HG02852 (cell line): ENCODE data around the gene KLF1.
A peak's percentile ranks its signal among the peaks of the same experiment; 100 is the strongest.
"Not testable (repeated sequence)": the region's sequence is repeated elsewhere in the genome, so short reads cannot be mapped to it uniquely, and the experiment has no call there.

Experiments used
- ATAC-seq: cut with Tn5 transposase; IDR thresholded peaks from one replicate; pipeline ENCODE4 v1.9.1; 2021; ENCODE audit warnings: mild to moderate bottlenecking, moderate library complexity; ENCODE audit not compliant: unreplicated experiment

Gene KLF1

DNA sequence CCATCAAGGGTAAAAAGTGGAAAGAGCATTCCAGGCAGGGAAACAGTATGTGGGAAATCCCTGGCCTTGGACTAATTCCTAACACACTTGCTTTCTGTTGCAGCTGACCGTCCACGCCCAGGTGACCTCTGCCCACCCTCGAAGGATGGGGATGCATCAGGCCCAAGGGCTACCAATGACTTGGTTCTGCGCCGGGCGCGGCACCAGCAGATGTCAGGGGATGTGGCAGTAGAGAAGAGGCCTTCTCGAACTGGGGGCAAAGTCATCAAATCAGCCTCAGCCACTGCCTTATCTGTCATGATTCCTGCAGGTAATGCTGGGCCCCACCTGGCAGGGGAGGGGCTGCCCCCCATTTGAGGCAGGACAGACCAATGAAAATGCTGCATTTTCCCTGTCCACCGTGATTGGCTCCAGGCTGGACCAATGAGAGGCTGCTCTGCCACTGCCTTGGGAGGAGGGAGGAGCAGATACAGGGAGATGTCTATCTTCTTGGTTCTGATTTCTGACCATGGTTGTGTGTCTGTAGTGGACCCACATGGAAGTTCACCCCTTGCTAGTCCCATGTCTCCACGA is 18.4 kb downstream of the KLF1 start:
- ATAC-seq, result no peak

DNA sequence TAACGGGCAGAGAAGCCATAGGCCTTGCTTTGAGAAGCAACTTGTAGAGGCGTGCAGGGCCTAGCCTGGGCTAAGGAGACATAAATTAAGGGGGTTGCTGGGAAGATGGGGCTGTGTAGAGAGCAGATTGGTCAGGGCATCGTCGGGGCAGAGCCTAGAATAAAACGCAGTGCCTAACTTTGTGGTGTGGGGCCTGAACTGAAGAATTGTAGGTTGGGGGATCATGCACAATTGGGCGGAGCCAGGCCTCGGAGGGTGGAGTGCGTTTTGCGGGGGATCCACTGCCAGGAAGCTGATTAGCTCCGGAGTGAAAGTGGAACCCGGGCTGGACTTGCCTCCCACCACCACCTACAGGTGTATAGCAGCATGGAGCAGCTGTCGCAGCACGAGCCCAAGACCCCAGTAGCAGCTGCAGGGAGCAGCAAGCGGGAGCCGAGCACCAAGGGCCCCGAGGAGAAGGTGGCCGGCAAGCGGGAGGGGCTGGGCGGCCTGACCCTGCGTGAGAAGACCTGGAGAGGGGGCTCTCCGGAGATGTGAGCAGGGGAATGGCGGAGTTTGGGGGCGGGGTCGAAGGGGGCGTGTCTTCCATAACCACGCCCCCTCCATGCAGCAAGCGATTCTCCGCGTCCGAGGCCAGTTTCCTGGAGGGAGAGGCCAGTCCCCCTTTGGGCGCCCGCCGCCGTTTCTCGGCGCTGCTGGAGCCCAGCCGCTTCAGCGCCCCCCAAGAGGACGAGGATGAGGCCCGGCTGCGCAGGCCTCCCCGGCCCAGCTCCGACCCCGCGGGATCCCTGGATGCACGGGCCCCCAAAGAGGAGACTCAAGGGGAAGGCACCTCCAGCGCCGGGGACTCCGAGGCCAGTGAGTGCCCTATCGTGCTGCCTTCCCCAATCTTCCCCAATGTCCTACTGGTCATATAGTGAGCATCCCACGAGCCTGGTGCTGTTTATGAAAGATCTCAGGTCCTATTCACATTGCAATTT is 19.6 kb downstream of the KLF1 start:
- ATAC-seq, result no peak

GRCh38 chr19:12866416-12867119 is 20.4 kb downstream of the KLF1 start:
- ATAC-seq, result no peak

DNA sequence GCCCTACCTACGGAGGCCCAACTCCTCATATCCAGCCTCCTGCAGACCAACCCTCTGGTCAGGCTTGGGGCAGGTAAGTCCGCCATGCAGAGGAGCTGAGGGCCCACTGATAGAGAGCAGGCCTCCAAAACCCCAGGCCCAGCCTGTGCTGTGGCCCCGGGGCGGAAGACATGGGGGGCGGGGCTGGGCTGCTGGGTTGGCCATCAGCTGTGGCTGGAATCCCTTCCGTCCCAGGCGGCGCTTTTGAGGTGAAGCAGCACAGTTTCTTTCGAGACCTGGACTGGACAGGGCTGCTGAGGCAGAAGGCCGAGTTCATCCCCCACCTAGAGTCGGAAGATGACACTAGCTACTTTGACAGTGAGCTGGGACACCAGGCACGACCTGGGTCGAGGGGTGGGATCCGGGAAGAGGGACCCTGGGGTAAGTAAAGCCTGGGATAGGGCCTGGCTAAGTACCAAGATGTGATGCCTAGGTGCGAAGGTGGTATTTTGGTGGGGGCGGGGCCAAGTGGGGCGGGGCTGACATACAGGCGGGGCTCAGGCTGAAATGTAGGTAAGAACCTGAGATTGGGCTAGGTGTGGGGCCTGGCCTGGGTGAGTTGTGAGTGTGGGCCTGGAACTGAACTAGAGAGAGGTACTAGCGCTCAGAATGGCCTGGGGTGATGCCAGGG is 21.1 kb downstream of the KLF1 start:
- no peak for ATAC-seq

- ATAC-seq, result no peak
These were observed 22.0 kb downstream of the KLF1 start for GRCh38 chr19:12864721-12865715.

DNA sequence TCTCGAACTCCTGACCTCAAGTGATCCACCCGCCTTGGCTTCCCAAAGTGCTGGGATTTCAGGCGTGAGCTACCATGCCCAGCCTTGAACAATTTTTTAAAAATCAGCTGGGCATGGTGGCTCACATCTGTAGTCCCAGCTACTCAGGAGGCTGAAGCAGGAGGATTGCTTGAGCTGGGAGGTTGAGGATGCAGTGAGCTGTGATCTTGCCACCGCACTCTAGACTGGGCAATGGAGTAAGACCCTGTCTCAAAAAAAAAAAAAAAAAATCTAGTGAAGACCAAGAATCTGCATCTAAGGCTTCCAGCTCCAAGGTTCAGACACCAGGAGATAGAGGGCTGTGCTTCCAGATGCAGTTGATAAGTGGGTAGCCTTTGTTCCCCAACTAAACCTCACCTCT is 22.9 kb downstream of the KLF1 start:
- ATAC-seq, result no peak

DNA sequence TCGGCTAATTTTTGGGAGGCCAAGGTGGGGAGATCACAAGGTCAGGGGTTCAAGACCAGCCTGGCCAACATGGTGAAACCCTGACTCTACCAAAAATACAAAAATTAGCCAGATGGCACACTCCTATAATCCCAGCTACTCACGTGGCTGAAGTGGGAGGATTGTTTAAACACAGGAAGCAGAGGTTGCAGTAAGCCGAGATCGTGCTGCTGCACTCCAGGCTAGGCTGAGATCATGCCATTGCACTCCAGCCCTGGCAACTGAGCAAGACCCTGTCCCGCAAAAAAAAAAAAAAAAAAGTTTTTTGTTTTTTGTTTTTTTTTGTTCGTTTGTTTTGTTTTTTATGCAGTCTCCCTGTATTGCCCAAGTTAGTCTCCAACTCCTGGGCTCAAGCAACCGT is 27.5 kb downstream of the KLF1 start:
- no peak for ATAC-seq

- ATAC-seq, result no peak
These were observed 28.7 kb downstream of the KLF1 start for GRCh38 chr19:12858041-12858928.

DNA sequence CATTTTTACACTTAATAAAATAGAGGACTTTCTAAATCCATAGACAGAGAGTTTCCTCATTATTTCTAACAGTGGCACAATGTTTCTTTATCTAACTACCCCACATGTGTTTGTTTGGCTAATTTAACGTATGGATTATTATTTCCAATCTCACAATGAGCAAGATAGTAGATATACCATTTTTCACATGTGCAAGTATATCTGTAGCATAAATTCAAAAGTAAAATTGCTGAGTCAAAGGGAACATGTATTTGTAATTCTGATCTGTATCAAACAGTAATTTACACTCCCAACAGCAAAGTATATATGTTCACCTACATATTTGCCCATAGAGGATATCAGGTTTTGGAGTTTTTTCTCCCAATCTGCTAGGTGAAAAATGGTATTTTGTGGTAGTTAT is 30.3 kb downstream of the KLF1 start:
- ATAC-seq, result no peak

- peak; percentile 43 for ATAC-seq
These were observed 39.6 kb downstream of the KLF1 start for GRCh38 chr19:12847159-12848139.

DNA sequence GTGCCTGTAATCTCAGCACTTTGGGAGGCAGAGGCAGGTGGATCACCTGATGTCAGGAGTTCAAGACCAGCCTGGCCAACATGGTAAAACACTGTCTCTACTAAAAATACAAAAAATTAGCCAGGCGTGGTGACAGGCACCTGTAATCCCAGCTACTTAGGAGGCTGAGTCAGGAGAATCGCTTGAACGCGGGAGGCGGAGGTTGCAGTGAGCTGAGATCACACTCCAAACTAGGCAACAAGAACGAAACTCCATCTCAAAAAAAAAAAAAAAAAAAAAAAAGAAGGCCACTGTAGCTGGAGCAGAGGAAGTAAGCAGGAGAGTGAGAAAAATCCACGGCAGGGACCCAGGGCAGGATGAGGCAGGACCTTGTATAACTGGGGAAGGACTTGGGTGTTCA is 40.4 kb downstream of the KLF1 start:
- not testable (repeated sequence) for ATAC-seq

DNA sequence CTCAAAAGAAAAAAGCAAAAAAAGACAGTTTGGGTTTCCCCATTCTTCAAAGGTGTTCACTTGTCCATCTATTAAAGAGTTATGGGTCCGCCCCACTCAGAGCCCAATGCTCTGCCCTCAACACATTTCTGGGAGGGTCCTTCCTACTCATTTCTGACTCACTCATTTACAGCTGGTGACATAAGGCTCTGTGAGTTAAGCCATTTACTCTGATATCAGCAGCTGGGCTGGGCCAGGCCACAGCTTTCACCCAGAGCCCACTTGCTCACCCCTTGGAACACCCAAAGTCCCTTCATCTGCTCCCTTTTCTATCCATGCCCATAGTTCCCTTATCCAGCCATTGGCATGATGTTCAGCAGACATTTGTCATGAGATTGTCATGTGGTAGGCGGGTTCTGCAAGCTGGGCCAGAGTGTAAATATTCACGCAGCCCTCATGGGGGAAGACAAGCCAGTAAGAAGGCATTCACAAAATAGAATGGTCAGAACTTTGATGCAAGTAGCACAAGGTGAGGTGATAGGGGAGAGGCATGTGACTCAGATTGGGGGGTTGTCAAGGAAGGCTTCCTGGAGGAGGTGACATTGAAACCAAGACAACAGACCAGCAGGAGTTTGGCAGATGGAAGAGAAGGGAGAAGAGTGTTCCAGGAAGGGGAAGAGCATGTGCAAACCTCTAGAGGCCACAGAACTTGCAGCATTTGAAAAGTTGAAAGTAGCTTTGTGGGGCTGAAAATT is 42.8 kb downstream of the KLF1 start:
- no peak for ATAC-seq

DNA sequence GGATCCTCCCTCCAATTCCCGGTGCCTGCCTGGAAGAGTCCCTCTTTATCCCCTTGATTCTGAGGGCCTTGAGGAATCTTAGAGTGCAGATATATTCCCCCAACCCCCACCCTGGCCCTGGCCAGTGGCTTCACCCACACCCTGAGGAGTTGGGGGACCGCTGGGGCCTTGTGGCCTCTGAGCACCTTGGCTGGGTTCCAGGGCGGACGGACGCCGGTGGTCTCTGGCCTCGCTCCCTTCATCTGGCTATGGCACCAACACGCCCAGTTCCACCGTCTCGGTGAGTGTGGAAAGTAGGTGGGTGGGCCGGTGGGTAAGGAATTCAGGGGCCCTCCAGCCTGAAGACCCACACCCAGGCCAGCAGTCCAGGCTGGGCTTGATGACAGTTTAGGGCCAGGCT is 43.7 kb downstream of the KLF1 start:
- ATAC-seq, result no peak

GRCh38 chr19:12842511-12842910 is 44.5 kb downstream of the KLF1 start:
- no peak for ATAC-seq

DNA sequence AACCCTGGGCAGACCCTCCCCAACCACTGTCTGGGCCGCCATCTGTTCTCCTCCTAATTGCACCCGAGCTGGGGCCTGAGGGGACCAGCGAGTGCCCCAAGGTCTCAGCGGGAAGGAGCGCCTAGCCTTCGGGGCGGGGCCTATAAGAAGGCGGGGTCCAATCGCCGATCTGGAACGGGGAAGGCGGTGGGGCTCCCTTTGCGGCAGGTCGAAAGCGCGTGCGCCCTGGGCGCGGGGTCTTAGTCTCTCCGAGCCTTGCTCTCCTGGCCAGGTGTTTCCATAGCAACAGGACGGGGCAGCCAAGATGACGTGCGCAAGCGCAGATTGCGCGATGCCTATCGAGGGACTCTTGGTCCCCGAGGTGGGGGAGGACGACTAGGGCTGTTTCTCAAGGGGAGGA is 45.9 kb downstream of the KLF1 start:
- ATAC-seq, result no peak

GRCh38 chr19:12840091-12841079 is 46.6 kb downstream of the KLF1 start:
- ATAC-seq, result no peak
